Loucy (cell line): ENCODE results near the gene AGFG1.

Experiments
- CTCF ChIP-seq: fragments of 200-600 bp; sonication (generic); conservative IDR thresholded peaks from 2 replicates; pipeline ENCODE4 v1.5.1; 2014; ENCODE audit warnings: mild to moderate bottlenecking, antibody characterized with exemption, low read length
- EZH2phosphoT487 ChIP-seq: fragments of 200-600 bp; IDR thresholded peaks from 2 replicates; pipeline ENCODE4 v1.6.1; 2018; ENCODE audit warnings: antibody characterized with exemption, mild to moderate bottlenecking, moderate library complexity, borderline replicate concordance

- TF ChIP-seq CTCF = no peak
- no peak for TF ChIP-seq EZH2phosphoT487
Measured at GRCh38 chr2:227570615-227571014, 98.7 kb downstream of the AGFG1 start.
